Measurements from ENCODE around the gene NUB1.

NUB1 gene

GRCh38 chr7:151384776-151385625 lies 43.4 kb downstream of the NUB1 start:
- no peak overlapping the region for H3K4me3 ChIP-seq (ENCODE audit: low read depth, low read length)
- no peak for DNase-seq (ENCODE audit: low read depth)

GRCh38 chr7:151385626-151386300 lies 44.2 kb downstream of the NUB1 start:
- no peak overlapping the region for H3K4me3 ChIP-seq (ENCODE audit: low read depth, low read length)
- no peak for DNase-seq (ENCODE audit: low read depth)

GRCh38 chr7:151386301-151387160 lies 44.9 kb downstream of the NUB1 start:
- H3K4me3 ChIP-seq (ENCODE audit: low read depth, low read length), result no peak overlapping the region
- no peak for DNase-seq (ENCODE audit: low read depth)

- H3K4me3 ChIP-seq (ENCODE audit: low read depth, low read length), result no peak overlapping the region
- no peak for DNase-seq (ENCODE audit: low read depth)
Observed at GRCh38 chr7:151387161-151388006, 45.8 kb downstream of the NUB1 start.

GRCh38 chr7:151388007-151388297 lies 46.3 kb downstream of the NUB1 start:
- DNase-seq (ENCODE audit: low read depth), result no peak
- no peak overlapping the region for H3K4me3 ChIP-seq (ENCODE audit: low read depth, low read length)

GRCh38 chr7:151388430-151388829 lies 46.8 kb downstream of the NUB1 start:
- H3K4me3 ChIP-seq (ENCODE audit: low read depth, low read length), result no peak overlapping the region
- no peak for DNase-seq (ENCODE audit: low read depth)

GRCh38 chr7:151389096-151389767 lies 47.6 kb downstream of the NUB1 start:
- DNase-seq (ENCODE audit: low read depth), result no peak
- no peak overlapping the region for H3K4me3 ChIP-seq (ENCODE audit: low read depth, low read length)

- no peak for DNase-seq (ENCODE audit: low read depth)
- no peak overlapping the region for H3K4me3 ChIP-seq (ENCODE audit: low read depth, low read length)
Observed at GRCh38 chr7:151389768-151390597, 48.4 kb downstream of the NUB1 start.

- no peak overlapping the region for H3K4me3 ChIP-seq (ENCODE audit: low read depth, low read length)
- DNase-seq (ENCODE audit: low read depth), result no peak
Observed at GRCh38 chr7:151390598-151391357, 49.2 kb downstream of the NUB1 start.

- H3K4me3 ChIP-seq (ENCODE audit: low read depth, low read length), result no peak overlapping the region
- no peak for DNase-seq (ENCODE audit: low read depth)
Observed at GRCh38 chr7:151391358-151391730, 49.7 kb downstream of the NUB1 start.

GRCh38 chr7:151392002-151392401 lies 50.4 kb downstream of the NUB1 start:
- no peak for DNase-seq (ENCODE audit: low read depth)
- H3K4me3 ChIP-seq (ENCODE audit: low read depth, low read length), result no peak overlapping the region

- DNase-seq (ENCODE audit: low read depth), result no peak
- H3K4me3 ChIP-seq (ENCODE audit: low read depth, low read length), result no peak overlapping the region
Observed at GRCh38 chr7:151392426-151392825, 50.8 kb downstream of the NUB1 start.

- no peak for DNase-seq (ENCODE audit: low read depth)
- no peak overlapping the region for H3K4me3 ChIP-seq (ENCODE audit: low read depth, low read length)
Observed at GRCh38 chr7:151393031-151393977, 51.7 kb downstream of the NUB1 start.

GRCh38 chr7:151394076-151395035 lies 52.7 kb downstream of the NUB1 start:
- H3K4me3 ChIP-seq (ENCODE audit: low read depth, low read length), result no peak overlapping the region
- no peak for DNase-seq (ENCODE audit: low read depth)

GRCh38 chr7:151395036-151395367 lies 53.4 kb downstream of the NUB1 start:
- DNase-seq (ENCODE audit: low read depth), result no peak
- H3K4me3 ChIP-seq (ENCODE audit: low read depth, low read length), result no peak overlapping the region

Data from skeletal muscle cell (primary cell).